Fibroblast of lung (primary cell): Measurements from ENCODE around the gene PTPRQ. TPM values are rescaled to one million over a fixed set of nuclear protein-coding genes. Genes with fewer than 3 reads are reported as not detected.

ENCODE experiments used
- DNase-seq, 2 donors: peaks; one replicate each; pipeline versions ENCODE4 v3.0.0 to v3.0.0-alpha.2; 2010; ENCODE audit warnings: low read depth in 2 of 2
- H2AFZ ChIP-seq: 2 replicates; pipeline ENCODE4 v1.5.1; 2012; ENCODE audit warnings: low read length, control low read depth, inconsistent platforms
- H3K27ac ChIP-seq: 2 replicates; pipeline ENCODE4 v1.5.1; 2011; ENCODE audit warnings: low read length, control low read depth; ENCODE audit not compliant: insufficient read depth
- H3K27me3 ChIP-seq: 2 replicates; pipeline ENCODE4 v1.5.1; 2011; ENCODE audit warnings: mild to moderate bottlenecking, low read length; ENCODE audit not compliant: control insufficient read depth, insufficient read depth
- H3K36me3 ChIP-seq: 2 replicates; pipeline ENCODE4 v1.5.1; 2011; ENCODE audit warnings: low read length; ENCODE audit not compliant: control insufficient read depth, insufficient read depth
- H3K4me1 ChIP-seq: 2 replicates; pipeline ENCODE4 v1.5.1; 2011; ENCODE audit warnings: low read length; ENCODE audit not compliant: control insufficient read depth, insufficient read depth; ENCODE audit errors: extremely low read depth
- H3K4me2 ChIP-seq: 2 replicates; pipeline ENCODE4 v1.5.1; 2011; ENCODE audit warnings: low read length, control low read depth; ENCODE audit not compliant: insufficient read depth; ENCODE audit errors: extremely low read depth
- H3K4me3 ChIP-seq, 4 experiments: fragments of 200-600 bp in 1 of 4; sonication (generic) in 1 of 4; replicated peaks in 1 of 4; 2 replicates each; pipeline ENCODE4 v1.5.1; 2011 to 2016; ENCODE audit warnings: low read length in 4 of 4, low read depth in 3 of 4, mild to moderate bottlenecking in 3 of 4, control low read depth in 2 of 4, inconsistent platforms in 1 of 4, mixed read lengths in 1 of 4; ENCODE audit not compliant: insufficient read depth in 1 of 4; ENCODE audit errors: control extremely low read depth in 1 of 4
- H3K79me2 ChIP-seq: 2 replicates; pipeline ENCODE4 v1.5.1; 2012; ENCODE audit warnings: mild to moderate bottlenecking, low read length, inconsistent platforms; ENCODE audit not compliant: control insufficient read depth, insufficient read depth
- H3K9ac ChIP-seq: 2 replicates; pipeline ENCODE4 v1.5.1; 2011; ENCODE audit warnings: mild to moderate bottlenecking, low read length, control low read depth; ENCODE audit not compliant: insufficient read depth
- H3K9me3 ChIP-seq: 2 replicates; pipeline ENCODE4 v1.5.1; 2012; ENCODE audit warnings: low read depth, low read length; ENCODE audit not compliant: control insufficient read depth, insufficient read depth
- H4K20me1 ChIP-seq: 2 replicates; pipeline ENCODE4 v1.5.1; 2011; ENCODE audit warnings: low read length; ENCODE audit not compliant: control insufficient read depth, insufficient read depth; ENCODE audit errors: extremely low read depth
- CTCF ChIP-seq, 2 donors: IDR thresholded peaks in 1 of 2; conservative IDR thresholded peaks in 1 of 2; 1 replicate in 1 of 2; 2 replicates in 1 of 2; pipeline ENCODE4 v1.5.1; 2011 to 2012; ENCODE audit warnings: low read length in 2 of 2, control low read depth in 1 of 2, inconsistent platforms in 1 of 2, low read depth in 1 of 2, mild to moderate bottlenecking in 1 of 2
- EZH2 ChIP-seq: IDR thresholded peaks from 2 replicates; pipeline ENCODE4 v1.5.1; 2012; ENCODE audit warnings: low read length, control low read depth, mild to moderate bottlenecking; ENCODE audit errors: missing control alignments
- polyA plus RNA-seq, 2 donors: library from polyadenylated mRNA; depleted of rRNA in 1 of 2; stranded (reverse) in 1 of 2; unstranded in 1 of 2; fragments of >200 nt; gene quantifications; 2 replicates each; pipeline ENCODE4 v1.2.1, GENCODE V29; 2011 to 2012; ENCODE audit warnings: missing spikeins in 1 of 2
- total RNA-seq: library from RNA; depleted of rRNA; stranded (reverse); fragments of >200 nt; gene quantifications from 2 replicates; pipeline ENCODE4 v1.2.1, GENCODE V29; 2014

PTPRQ gene
- total and polyA plus RNA-seq, 2 donors (not counting 1 experiment from before 2014, with no cell fraction given), result 1.3 to 7.7 TPM

GRCh38 chr12:80553316-80553715 lies 109.3 kb downstream of the PTPRQ start:
- H3K4me3 ChIP-seq, result no peak overlapping the region
- no peaks in the 10 kb centered on the region for H3K27me3 ChIP-seq
- no peaks in the 10 kb centered on the region for H3K9me3 ChIP-seq
- H3K27ac ChIP-seq, result peak overlapping the region; percentile 48
- TF ChIP-seq EZH2, result no peak
- TF ChIP-seq CTCF (conservative IDR thresholded peaks at IDR 0.05 in 1 of 2, IDR thresholded peaks at IDR 0.05 in 1 of 2; ENCODE audit: low read depth in 1 of 2, low read length in 2 of 2), result no peak
- no peak overlapping the region for H3K9ac ChIP-seq
- H2AFZ ChIP-seq, result no peak overlapping the region
- no peaks in the 10 kb centered on the region for H3K36me3 ChIP-seq
- no peaks in the 10 kb centered on the region for H4K20me1 ChIP-seq
- DNase-seq, result peak; percentile 94
- H3K4me1 ChIP-seq, result peaks cover 12% of the 10 kb centered on the region
- no peaks in the 10 kb centered on the region for H3K79me2 ChIP-seq
- H3K4me2 ChIP-seq, result no peak overlapping the region

GRCh38 chr12:80556566-80556965 lies 112.5 kb downstream of the PTPRQ start:
- H4K20me1 ChIP-seq, result no peaks in the 10 kb centered on the region
- no peak for TF ChIP-seq EZH2
- TF ChIP-seq CTCF (conservative IDR thresholded peaks at IDR 0.05 in 1 of 2, IDR thresholded peaks at IDR 0.05 in 1 of 2; ENCODE audit: low read depth in 1 of 2, low read length in 2 of 2), result no peak
- no peak overlapping the region for H3K4me2 ChIP-seq
- no peak overlapping the region for H3K27ac ChIP-seq
- H3K9me3 ChIP-seq, result no peaks in the 10 kb centered on the region
- no peaks in the 10 kb centered on the region for H3K36me3 ChIP-seq
- H3K4me1 ChIP-seq, result peaks cover 7% of the 10 kb centered on the region
- H2AFZ ChIP-seq, result no peak overlapping the region
- H3K9ac ChIP-seq, result no peak overlapping the region
- peak in 1 of 2 donors; percentile 62 for DNase-seq
- no peaks in the 10 kb centered on the region for H3K79me2 ChIP-seq
- H3K27me3 ChIP-seq, result no peaks in the 10 kb centered on the region
- H3K4me3 ChIP-seq, result no peak overlapping the region

- Histone ChIP-seq H3K27ac (no peak overlapping the region), H3K27me3 (no peaks in the 10 kb centered on the region), H3K4me3 (no peak overlapping the region), H3K9me3 (no peaks in the 10 kb centered on the region), H4K20me1 (no peaks in the 10 kb centered on the region), H3K79me2 (no peaks in the 10 kb centered on the region), H3K36me3 (no peaks in the 10 kb centered on the region), H3K9ac (no peak overlapping the region), H3K4me2 (no peak overlapping the region), H3K4me1 (no peaks in the 10 kb centered on the region), H2AFZ (no peak overlapping the region)
- no peak for DNase-seq
- TF ChIP-seq EZH2 (no peak), CTCF (conservative IDR thresholded peaks at IDR 0.05 in 1 of 2, IDR thresholded peaks at IDR 0.05 in 1 of 2; ENCODE audit: low read depth in 1 of 2, low read length in 2 of 2) (no peak)
Observed at GRCh38 chr12:80559766-80560165, 115.7 kb downstream of the PTPRQ start.
